COLO829 (cell line): ENCODE measurements around the gene RPL13A.

ENCODE experiments used
- DNase-seq: peaks from one replicate; pipeline ENCODE4 v3.0.0; 2012; ENCODE audit warnings: low spot score

RPL13A gene

DNA sequence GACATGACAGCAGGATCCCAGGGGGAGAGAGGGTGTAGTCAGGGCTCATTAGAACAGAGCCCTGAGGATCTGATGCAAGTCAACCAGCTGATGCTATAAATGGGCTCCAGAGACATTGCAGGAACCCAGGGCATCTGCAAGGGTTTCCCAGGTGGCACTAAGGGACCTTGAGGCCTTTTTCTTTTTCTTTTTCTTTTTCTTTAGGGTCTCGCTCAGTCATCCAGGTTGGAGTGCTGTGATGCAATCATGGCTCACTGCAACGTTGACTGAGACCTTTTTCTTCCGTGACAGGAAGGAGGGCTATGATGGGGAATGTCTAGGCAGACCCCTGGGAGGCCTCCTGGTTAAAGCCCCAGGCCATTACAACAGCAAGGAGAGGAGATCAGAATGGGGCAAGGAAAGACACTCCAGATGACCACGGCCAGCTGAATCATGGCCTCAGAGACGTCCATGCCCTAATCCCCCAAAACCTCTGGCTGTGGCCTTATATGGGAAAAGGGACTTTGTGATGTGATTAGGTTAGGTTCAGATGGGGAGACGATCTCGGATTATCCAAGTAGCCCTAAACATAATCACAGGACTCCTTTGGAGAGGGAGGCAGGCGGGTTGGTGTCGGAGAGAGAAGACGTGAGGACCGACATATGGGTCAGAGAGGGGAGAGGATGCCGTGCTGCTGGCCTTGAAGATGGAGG, 20.5 kb downstream of the RPL13A start:
- no peak for DNase-seq

DNA sequence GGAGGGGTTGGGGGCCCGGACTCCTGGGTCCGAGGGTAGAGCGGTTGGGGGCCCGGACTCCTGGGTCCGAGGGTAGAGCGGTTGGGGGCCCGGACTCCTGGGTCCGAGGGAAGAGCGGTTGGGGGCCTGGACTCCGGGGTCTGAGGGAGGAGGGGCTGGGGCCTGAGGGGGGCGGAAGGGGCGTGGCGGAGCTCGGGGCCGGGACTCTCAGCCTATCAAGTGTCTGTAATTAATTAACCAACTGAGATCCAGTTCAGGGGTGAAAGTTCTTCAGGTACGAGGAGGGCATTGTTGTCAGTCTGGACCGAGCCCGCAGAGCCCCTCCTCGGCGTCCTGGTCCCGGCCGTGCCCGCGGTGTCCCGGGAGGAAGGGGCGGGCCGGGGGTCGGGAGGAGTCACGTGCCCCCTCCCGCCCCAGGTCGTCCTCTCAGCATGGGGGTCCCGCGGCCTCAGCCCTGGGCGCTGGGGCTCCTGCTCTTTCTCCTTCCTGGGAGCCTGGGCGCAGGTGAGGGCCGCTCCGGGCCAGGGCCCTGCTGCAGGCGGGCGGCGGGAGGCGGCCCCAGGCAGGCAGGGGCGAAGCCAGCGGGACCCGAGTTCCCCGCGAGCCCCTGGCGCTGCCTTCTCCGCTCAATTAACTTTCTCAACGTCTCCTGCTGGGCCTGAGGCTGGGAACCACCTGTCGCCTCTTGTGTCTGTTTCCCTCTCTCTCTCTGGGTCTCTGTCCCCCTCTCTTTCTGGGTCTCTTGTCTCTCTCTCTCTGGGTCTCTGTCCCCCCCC, 25.8 kb downstream of the RPL13A start:
- no peak for DNase-seq

DNA sequence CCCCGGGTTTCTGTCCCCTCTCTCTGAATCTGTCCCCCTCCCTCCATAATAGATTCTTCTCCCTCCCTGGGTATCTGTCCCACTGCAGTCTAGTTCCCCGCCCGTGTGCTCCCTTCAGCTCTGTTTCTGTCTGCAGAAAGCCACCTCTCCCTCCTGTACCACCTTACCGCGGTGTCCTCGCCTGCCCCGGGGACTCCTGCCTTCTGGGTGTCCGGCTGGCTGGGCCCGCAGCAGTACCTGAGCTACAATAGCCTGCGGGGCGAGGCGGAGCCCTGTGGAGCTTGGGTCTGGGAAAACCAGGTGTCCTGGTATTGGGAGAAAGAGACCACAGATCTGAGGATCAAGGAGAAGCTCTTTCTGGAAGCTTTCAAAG, 26.3 kb downstream of the RPL13A start:
- no peak for DNase-seq

DNA sequence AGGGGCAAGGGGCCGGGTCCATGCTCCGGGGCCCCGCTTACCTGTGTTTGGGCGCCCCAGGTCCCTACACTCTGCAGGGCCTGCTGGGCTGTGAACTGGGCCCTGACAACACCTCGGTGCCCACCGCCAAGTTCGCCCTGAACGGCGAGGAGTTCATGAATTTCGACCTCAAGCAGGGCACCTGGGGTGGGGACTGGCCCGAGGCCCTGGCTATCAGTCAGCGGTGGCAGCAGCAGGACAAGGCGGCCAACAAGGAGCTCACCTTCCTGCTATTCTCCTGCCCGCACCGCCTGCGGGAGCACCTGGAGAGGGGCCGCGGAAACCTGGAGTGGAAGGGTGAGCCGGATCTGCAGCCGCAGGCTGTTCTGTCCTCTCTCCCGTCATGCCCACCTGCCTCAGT, 26.7 kb downstream of the RPL13A start:
- DNase-seq = no peak

DNA sequence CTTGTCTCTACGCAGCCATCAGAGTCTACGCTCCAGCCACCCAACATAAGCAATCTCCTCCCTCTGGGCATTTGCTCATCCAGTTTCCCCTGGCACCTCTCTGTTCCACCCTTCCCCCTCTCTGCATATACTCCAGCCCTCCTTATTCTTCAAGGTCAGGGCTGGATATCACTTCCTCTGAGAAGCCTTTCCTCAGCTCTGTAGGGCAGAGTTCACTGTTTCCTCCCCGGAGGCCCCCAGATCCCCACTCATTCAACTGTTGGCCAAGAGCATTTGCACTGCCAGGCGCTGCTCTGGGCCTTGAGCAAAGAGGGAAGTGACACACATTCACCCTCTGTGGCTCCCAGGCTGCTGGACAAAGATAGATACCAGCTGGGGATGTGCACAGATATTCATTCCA, 28.4 kb downstream of the RPL13A start:
- DNase-seq = no peak

DNA sequence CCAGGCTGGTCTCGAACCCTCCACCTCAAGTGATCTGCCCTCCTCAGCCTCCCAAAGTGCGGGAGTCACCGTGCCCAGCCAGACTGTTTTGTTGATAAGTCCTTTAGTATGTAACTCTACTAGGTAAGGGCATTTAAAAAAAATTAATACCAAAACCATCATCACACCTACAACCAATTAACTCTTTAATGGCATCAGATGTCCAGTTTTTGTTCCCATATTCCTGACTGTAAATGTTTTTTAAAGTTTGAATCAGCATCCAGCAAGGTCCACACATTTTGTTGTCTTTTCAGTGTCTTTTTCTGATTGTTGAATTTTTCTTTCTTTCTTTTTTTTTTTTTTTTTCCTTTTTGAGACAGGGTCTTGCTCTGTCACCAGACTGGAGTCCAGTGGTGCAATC, 30.6 kb downstream of the RPL13A start:
- no peak for DNase-seq

DNA sequence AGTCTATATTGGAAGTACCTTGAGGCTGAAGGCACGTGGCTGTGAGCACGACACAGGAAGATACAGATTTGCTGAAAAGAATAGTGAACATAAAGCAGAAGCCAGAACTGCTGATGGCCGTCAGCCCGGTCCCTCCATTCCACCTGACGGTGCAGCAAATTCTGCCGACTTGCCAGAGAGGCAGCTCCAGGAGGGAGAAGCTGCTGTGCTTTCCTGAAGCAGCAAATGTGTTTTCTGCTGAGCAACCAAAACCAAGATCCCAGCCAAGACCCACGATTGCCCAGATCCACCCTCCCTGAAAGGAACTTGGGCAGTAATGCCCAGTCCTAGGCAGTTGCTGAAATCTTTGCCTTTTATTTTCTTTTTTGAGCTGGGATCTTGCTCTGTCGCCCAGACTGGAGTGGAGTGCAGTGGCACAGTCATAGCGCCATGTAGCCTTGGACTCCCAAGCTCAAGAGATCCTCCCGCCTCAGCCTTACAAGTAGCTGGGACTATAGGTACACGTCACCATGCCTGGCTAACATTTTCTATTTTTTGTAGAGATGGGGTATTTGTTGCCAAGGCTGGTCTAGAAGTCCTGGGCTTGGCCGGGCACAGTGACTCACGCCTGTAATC, 33.4 kb downstream of the RPL13A start:
- DNase-seq = no peak

DNA sequence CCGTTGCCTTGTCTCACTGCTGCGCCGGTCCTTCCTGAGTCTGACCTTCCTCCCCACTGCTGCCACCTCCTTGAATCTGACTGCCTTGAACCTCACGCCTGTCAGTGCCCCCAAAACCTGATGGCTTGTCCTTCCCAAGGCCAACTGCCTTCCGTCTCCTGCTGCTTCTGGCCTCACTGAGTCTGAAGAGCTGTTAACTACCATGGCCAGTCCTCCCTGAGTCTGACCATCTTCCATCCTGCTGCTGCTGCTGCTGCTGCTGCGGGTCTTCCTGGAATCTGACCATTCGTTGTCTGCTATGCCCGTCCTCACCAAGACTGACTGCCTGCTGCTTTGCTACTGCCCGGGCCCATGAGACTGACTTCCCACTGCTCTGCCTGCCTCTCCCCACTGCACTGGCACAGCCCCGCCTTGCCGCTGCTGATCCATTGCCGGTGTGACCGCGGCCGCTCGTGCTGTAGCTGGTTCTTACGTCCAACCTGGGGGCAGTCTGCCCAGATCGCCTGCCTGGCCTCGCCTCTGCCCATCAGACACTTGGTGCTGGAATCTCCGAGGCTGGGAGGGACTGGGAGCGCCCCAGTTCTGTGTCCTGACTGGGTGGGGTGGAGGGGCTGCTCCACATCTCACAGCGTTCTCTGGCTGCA, 37.5 kb downstream of the RPL13A start:
- DNase-seq = no peak

DNA sequence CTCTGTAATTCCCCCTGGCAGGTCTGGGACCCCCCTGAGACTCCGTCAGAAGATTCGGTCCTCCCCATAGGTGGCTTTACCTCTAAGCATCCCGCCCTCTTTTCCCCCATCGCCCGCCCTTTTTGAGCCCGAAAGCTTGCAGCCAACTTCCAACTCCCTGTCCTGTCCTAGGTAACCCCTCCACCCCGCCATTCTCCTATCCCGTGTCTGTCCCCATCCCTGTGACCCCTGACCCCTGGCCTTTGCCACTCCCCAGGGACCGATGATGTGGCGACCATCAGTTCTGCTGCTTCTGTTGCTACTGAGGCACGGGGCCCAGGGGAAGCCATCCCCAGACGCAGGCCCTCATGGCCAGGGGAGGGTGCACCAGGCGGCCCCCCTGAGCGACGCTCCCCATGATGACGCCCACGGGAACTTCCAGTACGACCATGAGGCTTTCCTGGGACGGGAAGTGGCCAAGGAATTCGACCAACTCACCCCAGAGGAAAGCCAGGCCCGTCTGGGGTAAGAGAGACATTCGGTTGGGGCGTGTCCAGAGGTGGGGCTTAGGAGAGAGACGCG, 40.9 kb downstream of the RPL13A start:
- DNase-seq = no peak

DNA sequence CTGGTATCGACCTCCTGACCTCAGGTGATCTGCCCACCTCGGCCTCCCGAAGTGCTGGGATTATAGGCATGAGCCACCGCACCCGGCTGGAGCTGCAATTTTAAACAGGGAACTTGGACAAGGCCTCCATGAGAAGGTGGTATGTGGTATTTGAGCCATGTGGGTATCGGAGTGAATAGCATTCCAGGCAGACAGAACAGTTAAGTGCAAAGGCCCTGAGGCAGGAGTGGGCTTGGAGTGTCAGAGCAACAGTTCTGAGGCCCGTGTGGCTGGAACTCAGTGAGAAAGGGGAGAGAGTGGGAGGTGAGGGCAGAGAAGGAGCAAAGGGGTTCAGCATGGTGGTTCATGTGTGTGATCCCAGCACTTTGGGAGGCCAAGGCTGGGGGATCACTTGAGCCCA, 43.3 kb downstream of the RPL13A start:
- DNase-seq = no peak

DNA sequence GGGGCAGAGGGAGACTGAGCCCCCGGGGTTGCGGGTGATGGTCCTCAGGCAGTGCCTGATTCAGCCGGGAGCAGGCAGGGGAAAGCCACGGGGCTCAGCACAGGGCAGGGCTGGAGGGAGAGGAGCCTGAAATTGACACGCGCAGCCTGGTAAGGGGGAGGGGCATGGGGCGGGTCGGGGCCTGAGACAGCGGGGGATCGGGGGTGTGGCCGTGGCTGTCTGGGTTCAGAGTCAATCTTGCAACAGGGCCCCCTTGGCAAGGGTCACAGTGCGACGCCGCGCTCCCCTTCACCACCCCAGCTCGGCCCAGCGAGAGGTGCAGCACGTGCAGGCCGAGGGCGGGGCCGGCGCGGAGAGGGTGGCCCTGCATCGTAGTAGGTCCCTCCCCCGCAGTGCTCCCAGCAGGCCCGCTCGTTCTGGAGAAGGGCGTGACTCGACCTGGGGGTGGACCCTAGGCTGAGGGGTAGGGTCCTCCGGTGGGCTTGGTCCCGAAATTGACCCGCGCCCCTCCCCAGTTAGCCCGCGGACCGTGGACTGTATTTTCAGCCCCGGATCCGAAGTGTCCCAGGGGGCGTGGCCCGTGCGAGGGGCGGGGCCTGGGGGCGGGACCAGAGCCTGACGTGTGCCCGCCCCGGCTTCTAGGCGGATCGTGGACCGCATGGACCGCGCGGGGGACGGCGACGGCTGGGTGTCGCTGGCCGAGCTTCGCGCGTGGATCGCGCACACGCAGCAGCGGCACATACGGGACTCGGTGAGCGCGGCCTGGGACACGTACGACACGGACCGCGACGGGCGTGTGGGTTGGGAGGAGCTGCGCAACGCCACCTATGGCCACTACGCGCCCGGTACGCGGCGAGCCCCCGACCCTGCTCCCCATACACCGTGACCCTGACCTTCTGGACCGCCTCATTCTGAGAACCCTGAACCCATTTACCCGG, 46.4 kb downstream of the RPL13A start:
- DNase-seq = peak; percentile 36

DNA sequence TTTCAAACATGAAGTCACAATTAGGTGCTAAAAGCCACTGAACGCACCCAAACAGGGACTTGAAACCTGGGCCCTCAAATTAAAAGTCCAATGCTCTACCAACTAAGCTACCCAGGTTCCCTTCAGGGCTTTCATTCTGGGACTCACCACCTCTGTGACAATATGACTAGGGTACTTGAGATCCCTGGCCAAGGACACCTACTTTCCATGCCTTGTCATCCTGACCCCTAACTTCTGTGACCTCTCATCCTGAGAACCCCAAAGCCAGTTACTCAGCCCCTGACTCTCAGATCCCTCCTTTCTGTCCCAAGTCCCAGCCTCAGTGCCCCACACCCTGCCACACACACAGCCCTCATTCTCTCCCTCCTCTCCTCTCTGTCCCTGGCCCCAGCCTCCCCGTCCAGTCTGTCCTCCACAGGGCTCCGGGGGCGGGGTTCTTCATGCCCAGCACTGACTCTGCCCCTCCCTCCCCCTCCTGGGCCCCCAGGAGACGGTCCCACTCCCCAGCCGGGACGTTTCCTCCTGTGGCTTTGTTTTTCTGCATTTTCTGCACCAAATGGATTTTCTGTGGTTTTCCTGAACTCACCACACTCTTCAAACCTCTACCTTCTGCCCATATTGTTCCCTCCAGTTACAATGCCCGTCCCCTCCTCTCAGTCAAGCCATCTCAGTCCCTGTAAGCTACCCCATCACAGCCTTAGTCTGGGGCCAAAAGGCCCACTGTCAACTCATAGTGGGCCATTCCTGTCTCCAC, 47.4 kb downstream of the RPL13A start:
- DNase-seq = no peak

DNA sequence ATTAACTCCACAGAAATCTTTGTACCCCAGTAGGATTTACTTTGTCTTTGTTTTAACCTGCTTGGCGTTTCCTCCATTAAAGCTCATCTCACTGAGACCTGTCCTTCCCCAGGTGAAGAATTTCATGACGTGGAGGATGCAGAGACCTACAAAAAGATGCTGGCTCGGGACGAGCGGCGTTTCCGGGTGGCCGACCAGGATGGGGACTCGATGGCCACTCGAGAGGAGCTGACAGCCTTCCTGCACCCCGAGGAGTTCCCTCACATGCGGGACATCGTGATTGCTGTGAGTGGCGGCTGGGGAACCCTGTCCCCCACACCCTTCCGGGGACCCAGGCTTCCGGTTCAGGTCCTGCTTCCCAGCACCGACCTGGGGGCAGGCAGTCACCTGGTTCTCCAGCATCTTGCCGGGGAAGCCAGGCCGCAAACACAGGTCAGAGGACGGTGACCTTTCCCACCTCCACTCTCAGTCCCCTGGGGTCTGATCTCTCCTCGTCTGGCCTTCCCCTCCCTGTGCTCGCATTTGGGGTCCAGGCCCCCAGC, 49.6 kb downstream of the RPL13A start:
- no peak for DNase-seq

DNA sequence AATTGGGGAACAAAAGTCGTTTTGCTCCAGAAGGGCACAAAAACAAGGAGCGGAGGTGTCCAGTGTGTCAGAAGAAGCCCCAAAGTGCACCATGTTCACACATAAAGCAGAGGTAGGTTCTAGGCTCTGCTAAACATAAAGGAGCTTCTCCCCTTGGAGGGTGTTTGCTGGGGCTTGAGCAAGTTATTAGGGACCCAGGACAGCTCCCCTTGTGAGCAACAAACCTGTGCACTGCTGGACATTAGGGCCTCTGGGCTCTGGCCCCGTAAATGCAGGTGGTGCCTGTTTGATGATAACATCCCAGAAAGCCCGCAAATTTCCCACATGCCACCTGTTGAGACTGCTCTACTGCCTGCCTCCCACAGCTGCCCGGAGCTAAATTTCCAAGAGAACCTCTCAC, 51.2 kb downstream of the RPL13A start:
- no peak for DNase-seq

DNA sequence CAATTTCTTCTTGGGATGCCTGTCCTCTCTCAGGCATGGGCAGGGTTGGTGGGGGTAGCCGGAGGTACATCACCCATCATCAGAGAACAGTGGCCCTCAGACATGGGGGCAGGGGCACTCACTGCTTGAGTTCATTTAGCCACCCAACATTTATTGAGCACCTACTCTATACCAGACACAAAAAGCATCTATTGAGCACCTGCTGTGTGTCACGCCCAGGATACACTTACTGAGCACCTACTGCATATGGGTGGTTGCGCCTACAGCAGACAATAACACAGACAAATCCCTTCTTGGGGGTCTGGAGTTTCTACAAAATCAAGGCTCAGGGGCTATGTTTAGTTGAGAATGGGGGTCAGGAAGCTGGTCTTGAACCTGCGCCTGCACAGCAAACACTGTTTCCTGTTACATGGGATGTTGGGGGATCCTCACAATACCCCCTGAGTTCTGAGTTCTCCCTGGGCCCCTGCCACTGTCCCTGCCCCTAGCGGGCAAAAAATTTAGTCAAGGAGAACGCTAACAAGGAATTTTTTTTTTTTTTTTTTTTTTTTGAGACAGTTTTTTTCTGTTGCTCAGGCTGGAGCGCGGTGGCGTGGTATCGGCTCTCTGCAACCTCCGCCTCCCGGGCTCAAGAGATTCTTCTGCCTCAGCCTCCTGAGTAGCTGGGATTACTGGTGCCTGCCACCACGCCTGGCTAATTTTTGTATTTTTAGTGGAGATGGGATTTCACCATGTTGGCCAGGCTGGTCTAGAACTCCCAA, 52.0 kb downstream of the RPL13A start:
- no peak for DNase-seq
